Esophagus muscularis mucosa (tissue), 4 donors: ENCODE results near the gene GADL1.

Source experiments
- EP300 ChIP-seq: sonication (generic); formaldehyde crosslinking; IDR thresholded peaks from one replicate; pipeline ENCODE4 v1.6.1; 2017; ENCODE audit warnings: antibody characterized with exemption
- POLR2A ChIP-seq: fragments of 450-650 bp; IDR thresholded peaks from one replicate; pipeline ENCODE4 v1.6.1; 2017; ENCODE audit warnings: antibody characterized with exemption, moderate library complexity, mild to moderate bottlenecking, low read depth
- POLR2AphosphoS5 ChIP-seq, 2 donors: sonication (generic); formaldehyde crosslinking; IDR thresholded peaks; one replicate each; pipeline ENCODE4 v1.6.1; 2017; ENCODE audit warnings: antibody characterized with exemption in 2 of 2
- TF ChIP-seq, protein P1 (sequence below), 3 experiments: fragments of 200-600 bp in 2 of 3; fragments of 450-650 bp in 1 of 3; sonication (generic) in 2 of 3; IDR thresholded peaks; one replicate each; pipeline ENCODE4 v1.5.1; 2017 to 2019; ENCODE audit warnings: antibody characterized with exemption in 3 of 3, mild to moderate bottlenecking in 2 of 3, moderate library complexity in 1 of 3

GRCh38 chr3:30793740-30794139 is 100.7 kb downstream of the GADL1 start:
- TF ChIP-seq POLR2A (no peak), POLR2AphosphoS5 (IDR thresholded peaks at IDR 0.05) (no peak), EP300 (no peak)
- TF ChIP-seq, protein P1, sequence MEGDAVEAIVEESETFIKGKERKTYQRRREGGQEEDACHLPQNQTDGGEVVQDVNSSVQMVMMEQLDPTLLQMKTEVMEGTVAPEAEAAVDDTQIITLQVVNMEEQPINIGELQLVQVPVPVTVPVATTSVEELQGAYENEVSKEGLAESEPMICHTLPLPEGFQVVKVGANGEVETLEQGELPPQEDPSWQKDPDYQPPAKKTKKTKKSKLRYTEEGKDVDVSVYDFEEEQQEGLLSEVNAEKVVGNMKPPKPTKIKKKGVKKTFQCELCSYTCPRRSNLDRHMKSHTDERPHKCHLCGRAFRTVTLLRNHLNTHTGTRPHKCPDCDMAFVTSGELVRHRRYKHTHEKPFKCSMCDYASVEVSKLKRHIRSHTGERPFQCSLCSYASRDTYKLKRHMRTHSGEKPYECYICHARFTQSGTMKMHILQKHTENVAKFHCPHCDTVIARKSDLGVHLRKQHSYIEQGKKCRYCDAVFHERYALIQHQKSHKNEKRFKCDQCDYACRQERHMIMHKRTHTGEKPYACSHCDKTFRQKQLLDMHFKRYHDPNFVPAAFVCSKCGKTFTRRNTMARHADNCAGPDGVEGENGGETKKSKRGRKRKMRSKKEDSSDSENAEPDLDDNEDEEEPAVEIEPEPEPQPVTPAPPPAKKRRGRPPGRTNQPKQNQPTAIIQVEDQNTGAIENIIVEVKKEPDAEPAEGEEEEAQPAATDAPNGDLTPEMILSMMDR (IDR thresholded peaks at IDR 0.05): no peak
